GM10248 (cell line): ENCODE results near the gene DDX42.

Experiments used
- CTCF ChIA-PET: fragments of 300-600 bp; sonication (Branson Sonifier 250); formaldehyde crosslinking; extraction: SDS; loops from one replicate; lab custom pipeline; 2021; ENCODE audit warnings: antibody characterized with exemption; lab: Yijun Ruan, JAX
- POLR2A ChIA-PET: fragments of 350-650 bp; sonication (Branson Sonifier 250); formaldehyde crosslinking; extraction: SDS; loops from one replicate; lab custom pipeline; 2020; ENCODE audit warnings: antibody characterized with exemption; lab: Yijun Ruan, JAX
- DNase-seq: peaks from one replicate; pipeline ENCODE4 v3.0.0; 2012; ENCODE audit errors: extremely low spot score
- TF ChIP-seq, protein P1 (sequence below): IDR thresholded peaks from 2 replicates; pipeline ENCODE4 v1.5.1; 2012; ENCODE audit warnings: mild to moderate bottlenecking, low read depth; ENCODE audit errors: extremely low read depth, missing control alignments, control extremely low read depth

DDX42 gene

GRCh38 chr17:63773272-63774140, 464 bp upstream of the DDX42 start, which contains the start of gene CCDC47:
TSS of gene CCDC47 (minus strand) at chr17:63773597. CDS start at chr17:63766175, 7,422 bp downstream.
- peak; percentile 99 for DNase-seq
- CTCF ChIA-PET, result interaction anchor here (0.7 to 3.4 kb wide), 10 partner anchors 9 to 76 kb away, joined by 3 to 15 read pairs (median 6); partner anchors contain the start of gene STRADA
- POLR2A ChIA-PET, result interaction anchor here (0.6 to 1.8 kb wide), 10 partner anchors 9 to 152 kb away, joined by 3 to 8 read pairs (median 4); partner anchors contain the start of genes MAP3K3 and STRADA
- TF ChIP-seq, protein P1, sequence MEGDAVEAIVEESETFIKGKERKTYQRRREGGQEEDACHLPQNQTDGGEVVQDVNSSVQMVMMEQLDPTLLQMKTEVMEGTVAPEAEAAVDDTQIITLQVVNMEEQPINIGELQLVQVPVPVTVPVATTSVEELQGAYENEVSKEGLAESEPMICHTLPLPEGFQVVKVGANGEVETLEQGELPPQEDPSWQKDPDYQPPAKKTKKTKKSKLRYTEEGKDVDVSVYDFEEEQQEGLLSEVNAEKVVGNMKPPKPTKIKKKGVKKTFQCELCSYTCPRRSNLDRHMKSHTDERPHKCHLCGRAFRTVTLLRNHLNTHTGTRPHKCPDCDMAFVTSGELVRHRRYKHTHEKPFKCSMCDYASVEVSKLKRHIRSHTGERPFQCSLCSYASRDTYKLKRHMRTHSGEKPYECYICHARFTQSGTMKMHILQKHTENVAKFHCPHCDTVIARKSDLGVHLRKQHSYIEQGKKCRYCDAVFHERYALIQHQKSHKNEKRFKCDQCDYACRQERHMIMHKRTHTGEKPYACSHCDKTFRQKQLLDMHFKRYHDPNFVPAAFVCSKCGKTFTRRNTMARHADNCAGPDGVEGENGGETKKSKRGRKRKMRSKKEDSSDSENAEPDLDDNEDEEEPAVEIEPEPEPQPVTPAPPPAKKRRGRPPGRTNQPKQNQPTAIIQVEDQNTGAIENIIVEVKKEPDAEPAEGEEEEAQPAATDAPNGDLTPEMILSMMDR, result no peak

DNA sequence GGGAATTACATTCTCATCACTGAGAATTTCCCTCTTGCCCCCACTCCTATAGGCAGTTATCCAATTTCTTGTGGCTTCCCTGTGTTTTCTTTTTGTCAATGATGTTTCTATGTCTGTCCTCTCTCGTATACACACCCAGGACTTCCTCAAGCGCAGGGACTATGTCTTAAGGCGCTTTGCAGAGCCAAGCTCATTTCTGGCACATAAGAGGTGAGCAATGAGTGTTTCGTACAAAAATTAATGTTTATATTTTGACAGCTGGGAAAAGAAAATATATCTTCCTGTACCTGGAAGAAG, 947 bp downstream of the DDX42 start:
- CTCF ChIA-PET, result interaction anchor here (0.9 to 3.4 kb wide), 9 partner anchors 9 to 74 kb away, joined by 3 to 15 read pairs (median 4); partner anchors contain the start of gene STRADA

DNA sequence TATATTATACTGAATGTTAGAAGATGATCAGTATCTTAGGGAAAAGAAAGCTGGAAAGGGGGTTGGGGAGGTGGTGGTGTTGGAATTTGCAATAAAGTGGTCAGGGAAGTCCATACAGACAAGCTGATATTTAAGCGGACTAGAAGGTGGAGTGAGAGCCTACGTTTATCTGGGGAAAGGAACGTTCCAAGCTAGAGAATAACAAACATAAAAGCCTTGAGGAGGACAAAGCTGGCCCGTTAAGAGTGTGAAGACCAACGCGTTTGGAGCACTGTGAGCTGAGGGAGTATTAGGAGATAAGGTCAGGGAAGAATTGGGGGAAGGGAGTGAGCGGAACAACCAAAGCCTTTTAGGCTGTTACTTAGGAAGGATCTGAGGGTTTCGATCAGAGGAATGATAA, 1.4 kb downstream of the DDX42 start:
- POLR2A ChIA-PET, result interaction anchor here (0.5 to 0.6 kb wide), 2 partner anchors 64 to 80 kb away, joined by 3 to 6 read pairs; no protein-coding TSS in a partner anchor
- DNase-seq, result no peak
- CTCF ChIA-PET, result interaction anchor here (0.9 to 3.4 kb wide), 11 partner anchors 8 to 350 kb away, joined by 3 to 15 read pairs (median 4); partner anchors contain the start of gene STRADA
- TF ChIP-seq, protein P1, result no peak

More for the DNA sequence above, 947 bp downstream of the DDX42 start:
- POLR2A ChIA-PET, result interaction anchor here (0.5 to 0.6 kb wide), 2 partner anchors 82 to 371 kb away, joined by 4 to 7 read pairs; no protein-coding TSS in a partner anchor
- TF ChIP-seq, protein P1, result no peak
- DNase-seq, result no peak

- TF ChIP-seq, protein P1, result no peak
- DNase-seq, result no peak
- CTCF ChIA-PET, result interaction anchor here (0.7 to 1.4 kb wide), 2 partner anchors 8 to 41 kb away, joined by 3 read pairs; no protein-coding TSS in a partner anchor
- POLR2A ChIA-PET, result interaction anchor here (1.0 kb wide), 1 partner anchor 40 kb away, joined by 4 read pairs; no protein-coding TSS in a partner anchor
These were observed 6.5 kb downstream of the DDX42 start for GRCh38 chr17:63780507-63780906.

GRCh38 chr17:63780928-63781327, 7.0 kb downstream of the DDX42 start:
- TF ChIP-seq, protein P1, result no peak
- ChIA-PET POLR2A (interaction anchor here (1.0 kb wide), 1 partner anchor 39 kb away, joined by 4 read pairs; no protein-coding TSS in a partner anchor), CTCF (interaction anchor here (1.4 to 2.1 kb wide), 2 partner anchors 41 to 47 kb away, joined by 3 to 5 read pairs; no protein-coding TSS in a partner anchor)
- no peak for DNase-seq

DNA sequence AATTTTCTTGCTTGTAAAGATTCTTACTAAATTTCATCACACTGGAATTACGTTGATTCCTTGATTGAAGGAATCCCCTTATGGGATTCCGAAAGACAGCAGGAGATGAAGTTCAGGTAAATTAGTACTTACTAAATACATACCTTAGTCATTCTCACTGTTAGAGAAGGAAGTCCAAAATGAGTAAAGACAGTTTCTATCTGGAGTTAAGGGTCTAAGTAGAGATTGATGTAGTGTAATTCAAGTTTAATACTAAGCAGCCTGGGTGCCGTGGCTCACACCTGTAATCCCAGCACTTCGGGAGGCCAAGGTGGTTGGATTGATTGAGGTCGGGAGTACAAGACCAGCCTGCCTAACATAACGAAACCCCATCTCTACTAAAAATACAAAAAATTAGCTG, 9.6 kb downstream of the DDX42 start:
- TF ChIP-seq, protein P1, result no peak
- POLR2A ChIA-PET, result no interaction called here
- DNase-seq, result no peak
- CTCF ChIA-PET, result interaction anchor here (1.1 to 2.5 kb wide), 2 partner anchors 9 to 82 kb away, joined by 3 to 15 read pairs; partner anchors contain the start of genes CCDC47 and DDX42
